Hepatocyte (in vitro differentiated cells): Measurements from ENCODE around the gene IFI27L1. TPM values are rescaled to one million over a fixed set of nuclear protein-coding genes. Genes with fewer than 3 reads are reported as not detected.

ENCODE experiments used
- DNase-seq: peaks from one replicate; pipeline ENCODE4 v3.0.0-alpha.2; 2016; ENCODE audit warnings: low spot score
- H2AFZ ChIP-seq: fragments of 200-600 bp; sonication (generic); 2 replicates; pipeline ENCODE4 v1.6.0; 2016; ENCODE audit warnings: antibody characterized with exemption, mild to moderate bottlenecking
- H3K27ac ChIP-seq: fragments of 200-600 bp; sonication (generic); 2 replicates; pipeline ENCODE4 v1.5.1; 2016; ENCODE audit warnings: mild to moderate bottlenecking
- H3K27me3 ChIP-seq: fragments of 200-600 bp; sonication (generic); 2 replicates; pipeline ENCODE4 v1.6.1; 2016
- H3K36me3 ChIP-seq: fragments of 200-600 bp; sonication (generic); replicated peaks from 2 replicates; pipeline ENCODE4 v1.5.1; 2016; ENCODE audit warnings: low read depth; ENCODE audit not compliant: insufficient read depth
- H3K4me1 ChIP-seq: fragments of 200-600 bp; sonication (generic); 2 replicates; pipeline ENCODE4 v1.5.1; 2016; ENCODE audit warnings: mild to moderate bottlenecking, moderate library complexity; ENCODE audit not compliant: insufficient read depth
- H3K4me2 ChIP-seq: fragments of 200-600 bp; sonication (generic); 2 replicates; pipeline ENCODE4 v1.6.0; 2016
- H3K4me3 ChIP-seq: fragments of 200-600 bp; sonication (generic); 2 replicates; pipeline ENCODE4 v1.5.1; 2016; ENCODE audit warnings: mild to moderate bottlenecking
- H3K79me2 ChIP-seq: fragments of 200-600 bp; sonication (generic); 2 replicates; pipeline ENCODE4 v1.6.0; 2017; ENCODE audit warnings: mild to moderate bottlenecking
- H3K9me2 ChIP-seq: fragments of 200-600 bp; sonication (generic); replicated peaks from 2 replicates; pipeline ENCODE4 v1.6.0; 2017; ENCODE audit warnings: mild to moderate bottlenecking; ENCODE audit not compliant: insufficient read depth
- H3K9me3 ChIP-seq: fragments of 200-600 bp; sonication (generic); 2 replicates; pipeline ENCODE4 v1.5.1; 2016; ENCODE audit warnings: low read depth, mild to moderate bottlenecking
- H4K20me1 ChIP-seq: fragments of 200-600 bp; sonication (generic); 2 replicates; pipeline ENCODE4 v1.6.0; 2016; ENCODE audit warnings: mild to moderate bottlenecking; ENCODE audit not compliant: insufficient read depth, poor library complexity, severe bottlenecking
- CTCF ChIP-seq: fragments of 200-600 bp; sonication (generic); IDR thresholded peaks from 2 replicates; pipeline ENCODE4 v1.5.1; 2016; ENCODE audit warnings: antibody characterized with exemption, mild to moderate bottlenecking; ENCODE audit not compliant: poor library complexity
- EZH2 ChIP-seq: fragments of 200-600 bp; sonication (generic); IDR thresholded peaks from 2 replicates; pipeline ENCODE4 v1.6.1; 2016; ENCODE audit warnings: antibody characterized with exemption, mild to moderate bottlenecking, borderline replicate concordance
- EZH2phosphoT487 ChIP-seq: fragments of 200-600 bp; sonication (generic); IDR thresholded peaks from one replicate; pipeline ENCODE4 v1.6.1; 2018; ENCODE audit warnings: antibody characterized with exemption, mild to moderate bottlenecking, low read depth, moderate library complexity; ENCODE audit not compliant: unreplicated experiment, severe bottlenecking
- WGBS: methylation state at CpG from one replicate; pipeline ENCODE4 v1.1.6; 2016; ENCODE audit warnings: low lambda C conversion rate; ENCODE audit errors: missing lambda C conversion rate; 5-methylcytosine and 5-hydroxymethylcytosine counted together
- polyA plus RNA-seq: library from polyadenylated mRNA; unstranded; fragments of >200 nt; fragmentation: Nextera tagmentation; extraction: Ambion mirVana; gene quantifications from 2 replicates; pipeline ENCODE4 v1.2.1, GENCODE V29; 2016
- total RNA-seq: library from RNA; depleted of rRNA; stranded (reverse); fragments of >200 nt; gene quantifications from 2 replicates; pipeline ENCODE4 v1.2.3, GENCODE V29; 2014

IFI27L1 gene
- total and polyA plus RNA-seq, 2 experiments from 2014 or later, result 18.9 to 29.4 TPM

DNA sequence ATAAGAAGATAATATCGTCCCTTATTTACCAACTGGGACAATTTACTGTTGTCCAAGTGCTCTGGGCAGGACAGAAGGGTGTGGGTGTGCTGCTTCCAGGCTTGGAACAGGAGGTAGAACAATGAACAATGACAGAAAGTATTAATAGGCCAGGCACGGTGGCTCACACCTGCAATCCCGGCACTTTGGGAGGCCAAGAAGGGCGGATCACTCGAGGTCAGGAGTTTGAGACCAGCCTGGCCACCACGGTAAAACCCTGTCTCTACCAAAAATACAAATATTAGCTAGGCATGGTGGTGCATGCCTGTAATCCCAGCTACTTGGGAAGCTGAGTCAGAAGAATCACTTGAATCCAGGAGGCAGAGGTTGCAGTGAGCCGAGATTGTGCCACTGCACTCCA is 32.0 kb downstream of the IFI27L1 start:
- Histone ChIP-seq H4K20me1 (no peaks in the 10 kb centered on the region), H3K27me3 (no peaks in the 10 kb centered on the region), H3K4me3 (no peak overlapping the region), H3K4me1 (no peaks in the 10 kb centered on the region), H2AFZ (no peak overlapping the region), H3K9me2 (no peaks in the 10 kb centered on the region), H3K4me2 (no peak overlapping the region), H3K79me2 (no peaks in the 10 kb centered on the region), H3K27ac (no peak overlapping the region), H3K36me3 (no peaks in the 10 kb centered on the region), H3K9me3 (no peaks in the 10 kb centered on the region)
- no peak for TF ChIP-seq CTCF
- no peak for TF ChIP-seq EZH2phosphoT487
- TF ChIP-seq EZH2, result no peak
- DNase-seq, result no peak
- WGBS, result 88% methylated on average over 7 of the region's 7 CpGs

DNA sequence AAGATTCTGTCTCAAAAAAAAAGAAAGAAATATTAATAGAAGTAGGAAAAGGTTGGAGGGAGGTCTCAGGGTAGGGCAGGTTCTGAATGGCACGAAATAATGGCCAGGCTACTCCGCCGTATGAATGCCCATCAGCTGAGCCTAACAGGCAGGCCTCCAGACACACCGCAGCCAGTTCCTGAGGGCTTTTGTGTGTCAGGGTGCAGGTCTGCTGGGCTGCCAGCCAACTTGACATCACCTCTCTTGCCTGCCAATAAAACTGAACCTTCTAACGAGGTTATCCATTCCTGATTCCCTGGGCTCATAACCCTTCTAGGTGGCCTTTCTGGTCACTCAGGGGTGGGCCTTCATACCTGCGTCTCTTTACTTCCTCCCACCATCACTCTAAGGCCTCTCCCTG is 32.4 kb downstream of the IFI27L1 start:
- Histone ChIP-seq H3K27ac (no peak overlapping the region), H3K4me3 (no peak overlapping the region), H3K4me2 (no peak overlapping the region), H3K27me3 (no peaks in the 10 kb centered on the region), H3K9me2 (no peaks in the 10 kb centered on the region), H3K9me3 (no peaks in the 10 kb centered on the region), H3K79me2 (no peaks in the 10 kb centered on the region), H3K4me1 (no peaks in the 10 kb centered on the region), H2AFZ (no peak overlapping the region), H3K36me3 (no peaks in the 10 kb centered on the region), H4K20me1 (no peaks in the 10 kb centered on the region)
- WGBS, result 81% methylated on average over 6 of the region's 6 CpGs
- TF ChIP-seq CTCF (no peak), EZH2 (no peak), EZH2phosphoT487 (no peak)
- DNase-seq, result no peak

DNA sequence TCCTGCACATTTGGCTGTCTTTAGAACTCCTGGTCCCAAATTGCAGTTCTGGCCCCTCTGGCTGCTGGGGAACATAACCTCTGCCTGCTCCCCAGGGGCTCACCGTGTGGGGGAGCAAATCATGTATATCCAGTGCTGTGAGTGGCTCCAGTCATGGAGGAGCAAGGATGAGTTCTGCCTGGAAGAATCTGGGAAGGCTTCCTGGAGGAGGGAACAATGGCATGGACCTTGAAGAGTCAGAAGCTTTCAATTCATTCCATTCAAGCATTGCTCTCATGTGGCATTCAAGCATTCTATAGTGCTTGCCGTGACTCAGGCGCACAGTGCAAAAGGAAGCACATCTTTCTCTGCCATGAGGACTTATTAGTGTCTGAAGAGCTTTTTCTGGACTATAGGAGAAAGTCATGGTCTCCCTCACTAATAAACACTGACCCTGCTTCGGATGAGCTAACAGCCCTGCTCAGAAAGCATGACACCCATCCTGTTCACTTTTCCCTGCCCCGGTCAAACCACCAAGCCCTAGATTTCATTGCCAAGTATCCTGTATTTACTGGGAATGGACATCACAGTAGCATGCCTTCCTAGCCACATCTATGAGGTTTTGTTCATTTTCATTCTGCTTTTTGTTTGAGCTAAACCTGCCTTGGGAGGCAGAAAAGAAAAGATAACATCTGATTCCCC is 32.9 kb downstream of the IFI27L1 start:
- DNase-seq, result no peak
- H2AFZ ChIP-seq, result no peak overlapping the region
- no peak overlapping the region for H3K4me2 ChIP-seq
- WGBS, result 82% methylated on average over 5 of the region's 5 CpGs
- H3K27me3 ChIP-seq, result no peaks in the 10 kb centered on the region
- H3K27ac ChIP-seq, result no peak overlapping the region
- H3K79me2 ChIP-seq, result no peaks in the 10 kb centered on the region
- H4K20me1 ChIP-seq, result no peaks in the 10 kb centered on the region
- H3K4me3 ChIP-seq, result no peak overlapping the region
- TF ChIP-seq CTCF (no peak), EZH2 (no peak), EZH2phosphoT487 (no peak)
- no peaks in the 10 kb centered on the region for H3K9me2 ChIP-seq
- H3K9me3 ChIP-seq, result no peaks in the 10 kb centered on the region
- H3K36me3 ChIP-seq, result no peaks in the 10 kb centered on the region
- no peaks in the 10 kb centered on the region for H3K4me1 ChIP-seq
